HL-60/S4 treated with retinoic acid at 250 ng/mL for 4 days and 3 days (cell line): ENCODE results near the gene PXMP4.
"Not testable (repeated sequence)": the region's sequence is repeated elsewhere in the genome, so short reads cannot be mapped to it uniquely, and the experiment has no call there.

Experiments
- in situ Hi-C: fragments of 300-500 bp; cut with MboI; formaldehyde crosslinking; loops from 2 replicates; pipeline ENCODE4 v1.7.0; 2022; ENCODE audit warnings: low sequenced_read_pairs

The PXMP4 gene

GRCh38 chr20:33704197-33704924 is 15.7 kb downstream of the PXMP4 start:
- in situ Hi-C loops, result no loop called here

DNA sequence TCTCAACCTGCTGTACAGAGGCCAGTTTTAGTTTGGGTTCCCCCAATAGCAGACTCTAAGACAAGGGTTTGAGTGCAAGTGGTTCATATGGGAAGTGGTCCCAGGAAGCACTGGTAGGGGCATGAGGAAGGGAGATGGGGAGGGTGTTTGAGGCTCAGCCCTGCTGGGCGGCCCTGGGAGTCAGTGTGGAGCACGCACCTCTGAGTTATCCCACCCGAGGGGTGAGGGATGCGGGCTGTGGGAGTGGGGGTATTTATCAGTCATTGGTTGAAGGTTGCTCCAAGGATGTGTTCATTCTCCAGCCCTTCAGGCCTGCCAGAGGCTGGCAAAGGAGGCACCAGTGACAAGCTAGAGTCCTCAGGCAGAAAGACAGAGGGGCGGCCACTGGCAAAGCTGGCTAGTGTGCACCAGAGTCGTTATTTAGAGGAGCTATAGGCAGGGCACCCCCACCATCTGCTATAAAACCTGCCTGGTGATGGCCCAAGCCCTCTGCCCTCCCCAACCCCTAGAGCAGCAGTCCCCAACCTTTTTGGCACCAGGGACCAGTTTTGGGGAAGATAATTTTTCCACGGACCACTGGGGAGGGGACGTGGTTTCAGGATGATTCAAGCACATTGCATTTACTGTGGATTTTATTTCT is 16.5 kb downstream of the PXMP4 start:
- in situ Hi-C loops, result no loop called here

- in situ Hi-C loops, result no loop called here
Observed at GRCh38 chr20:33702861-33703260, 17.2 kb downstream of the PXMP4 start.

DNA sequence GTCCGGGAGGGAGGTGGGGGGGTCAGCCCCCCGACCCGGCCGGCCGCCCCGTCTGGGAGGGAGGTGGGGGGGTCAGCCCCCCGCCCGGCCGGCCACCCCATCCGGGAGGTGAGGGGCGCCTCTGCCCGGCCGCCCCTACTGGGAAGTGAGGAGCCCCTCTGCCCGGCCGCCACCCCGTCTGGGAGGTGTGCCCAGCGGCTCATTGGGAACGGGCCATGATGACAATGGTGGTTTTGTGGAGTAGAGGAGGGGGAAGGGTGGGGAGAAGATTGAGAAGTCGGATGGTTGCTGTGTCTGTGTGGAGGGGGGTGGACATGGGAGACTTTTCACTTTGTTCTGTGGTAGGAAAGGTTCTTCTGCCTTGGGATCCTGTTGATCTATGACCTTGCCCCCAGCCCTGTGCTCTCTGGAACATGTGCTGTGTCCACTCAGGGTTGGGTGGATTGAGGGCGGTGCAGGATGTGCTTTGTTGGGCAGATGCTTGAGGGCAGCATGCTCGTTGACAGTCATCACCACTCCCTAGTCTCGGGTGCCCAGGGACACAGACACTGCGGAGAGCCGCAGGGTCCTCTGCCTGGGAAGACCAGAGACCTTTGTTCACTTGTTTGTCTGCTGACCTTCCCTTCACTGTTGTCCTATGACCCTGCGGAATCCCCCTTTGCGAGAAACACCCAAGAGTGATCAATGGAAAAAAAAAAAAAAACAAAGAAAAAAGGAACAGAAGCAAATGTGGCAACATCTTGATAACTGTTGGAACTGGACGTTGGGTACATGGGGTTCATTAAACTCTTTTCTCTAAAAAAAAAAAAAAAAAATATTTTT is 18.3 kb downstream of the PXMP4 start:
- in situ Hi-C loops, result no loop called here

DNA sequence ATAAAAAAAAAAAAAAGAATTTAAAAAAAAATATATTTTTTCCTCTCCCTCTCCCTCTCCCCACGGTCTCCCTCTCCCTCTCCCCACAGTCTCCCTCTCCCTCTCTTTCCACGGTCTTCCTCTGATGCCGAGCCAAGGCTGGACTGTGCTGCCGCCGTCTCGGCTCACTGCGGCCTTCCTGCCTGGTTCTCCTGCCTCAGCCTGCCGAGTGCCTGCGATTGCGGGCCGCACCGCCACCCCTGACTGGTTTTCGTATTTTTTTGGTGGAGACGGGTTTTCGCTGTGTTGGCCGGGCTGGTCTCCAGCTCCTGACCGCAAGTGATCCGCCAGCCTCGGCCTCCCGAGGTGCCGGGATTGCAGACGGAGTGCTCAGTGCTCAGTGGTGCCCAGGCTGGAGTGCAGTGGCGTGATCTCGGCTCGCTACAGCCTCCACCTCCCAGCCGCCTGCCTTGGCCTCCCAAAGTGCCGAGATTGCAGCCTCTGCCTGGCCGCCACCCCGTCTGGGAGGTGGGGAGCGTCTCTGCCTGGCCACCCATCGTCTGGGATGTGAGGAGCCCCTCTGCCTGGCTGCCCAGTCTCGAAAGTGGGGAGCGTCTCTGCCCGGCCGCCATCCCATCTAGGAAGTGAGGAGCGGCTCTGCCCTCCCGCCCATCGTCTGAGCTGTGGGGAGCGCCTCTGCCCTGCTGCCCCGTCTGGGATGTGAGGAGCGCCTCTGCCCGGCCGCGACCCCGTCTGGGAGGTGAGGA is 19.2 kb downstream of the PXMP4 start:
- in situ Hi-C loops, result not testable (repeated sequence)

GRCh38 chr20:33698966-33699365 is 21.1 kb downstream of the PXMP4 start:
- in situ Hi-C loops, result not testable (repeated sequence)

DNA sequence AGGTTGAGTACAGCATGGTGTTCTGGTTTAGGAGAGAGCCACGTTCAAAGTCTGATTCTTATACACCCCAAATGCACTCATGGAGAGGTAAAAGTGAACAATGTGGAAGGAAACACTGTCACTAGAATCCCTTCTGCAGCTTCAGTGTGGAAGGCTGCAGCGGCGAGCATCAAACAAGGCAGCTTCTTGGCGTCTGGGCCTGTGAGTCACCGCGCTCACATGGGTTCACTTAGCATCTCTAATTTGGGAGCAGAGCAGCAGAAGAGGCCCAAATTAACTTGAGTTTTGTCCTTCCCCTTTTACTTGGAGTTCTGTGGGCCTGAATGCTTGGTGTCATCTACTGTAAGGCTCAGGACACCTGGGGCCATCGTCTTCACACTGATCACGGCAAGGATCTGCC is 23.0 kb downstream of the PXMP4 start:
- in situ Hi-C loops, result no loop called here

- in situ Hi-C loops, result no loop called here
Observed at GRCh38 chr20:33696448-33696847, 23.7 kb downstream of the PXMP4 start.

DNA sequence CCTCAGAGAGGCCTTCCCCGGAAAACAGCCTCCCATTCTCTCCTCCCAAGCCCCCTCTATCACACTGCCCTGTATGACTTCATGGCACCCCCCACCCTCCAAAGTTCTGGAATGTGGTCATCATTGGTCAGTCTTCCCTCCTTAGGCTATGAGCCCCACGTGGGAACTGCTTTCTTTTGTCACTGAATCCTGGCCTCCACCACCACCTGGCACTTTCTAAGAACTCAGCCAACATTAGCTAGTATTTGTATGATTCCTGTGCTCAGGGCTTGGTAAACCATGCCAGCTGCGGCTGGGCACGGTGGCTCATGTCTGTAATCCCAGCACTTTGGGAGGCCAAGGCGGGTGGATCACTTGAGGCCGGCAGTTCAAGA is 25.5 kb downstream of the PXMP4 start:
- in situ Hi-C loops, result no loop called here

DNA sequence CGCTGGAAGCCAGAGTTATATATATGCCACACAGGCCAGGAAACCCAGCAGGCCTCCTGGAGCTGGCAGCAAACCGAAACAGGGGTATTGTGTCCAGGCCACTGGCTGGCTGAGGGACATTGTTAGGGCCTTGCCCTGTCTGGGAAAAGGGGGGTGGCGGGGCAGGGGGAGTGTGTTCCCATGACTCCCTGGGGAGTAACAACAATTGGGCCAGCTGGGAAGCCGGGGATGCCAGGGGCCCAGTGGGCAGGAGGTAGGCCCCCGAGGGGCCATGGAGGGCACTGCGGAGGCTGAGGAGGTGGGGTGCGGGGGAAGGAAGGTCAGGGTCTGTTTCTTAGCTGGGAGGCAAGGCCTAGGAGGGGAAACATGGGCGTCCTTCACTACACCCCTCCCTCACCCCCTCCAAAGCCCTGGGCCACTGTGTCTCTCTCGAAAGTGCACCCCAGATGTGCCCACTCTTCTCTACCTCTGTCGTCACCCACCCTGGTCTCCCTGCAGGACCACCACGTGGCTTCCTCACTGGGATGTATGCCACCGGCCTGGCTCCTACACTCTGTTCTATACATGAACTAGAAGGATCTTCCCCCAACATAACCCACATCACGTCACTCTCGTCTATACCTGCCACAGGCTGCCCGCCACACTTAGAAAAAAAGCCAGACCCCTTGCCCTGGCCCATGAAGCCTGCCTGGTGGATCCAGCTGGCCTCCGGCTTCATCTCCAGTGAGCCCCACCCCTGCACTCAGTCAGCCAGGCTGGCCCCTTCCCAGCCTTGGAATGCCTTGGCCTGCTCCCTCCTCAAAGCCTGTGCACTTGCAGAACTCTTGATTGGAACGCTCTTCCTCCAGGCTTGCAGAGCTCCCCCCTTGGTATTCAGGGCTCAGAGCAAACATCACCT is 26.1 kb downstream of the PXMP4 start:
- in situ Hi-C loops, result no loop called here

GRCh38 chr20:33693289-33693688 is 26.8 kb downstream of the PXMP4 start:
- in situ Hi-C loops, result no loop called here

- in situ Hi-C loops, result no loop called here
Observed at GRCh38 chr20:33689973-33690372, 30.1 kb downstream of the PXMP4 start.

DNA sequence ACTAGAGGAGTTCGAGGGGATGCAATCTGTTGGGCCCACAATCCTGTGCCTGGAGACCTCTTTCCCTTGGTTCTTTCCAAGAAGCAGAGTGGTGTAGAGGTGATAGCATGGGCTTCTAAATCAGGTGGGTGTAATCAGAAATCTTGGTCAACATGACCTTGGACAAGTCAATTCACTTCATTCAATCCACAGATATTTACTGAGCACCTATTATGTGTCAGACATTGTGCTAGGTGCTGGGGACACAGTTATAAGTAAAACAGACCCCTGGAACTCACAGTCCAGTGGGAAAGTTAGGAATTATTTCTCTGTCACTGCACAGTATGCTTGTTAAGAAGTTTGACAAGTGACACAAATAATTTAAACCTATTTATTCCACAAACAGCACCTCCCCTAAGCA is 30.6 kb downstream of the PXMP4 start:
- in situ Hi-C loops, result no loop called here

GRCh38 chr20:33688938-33689424 is 31.1 kb downstream of the PXMP4 start:
- in situ Hi-C loops, result no loop called here

GRCh38 chr20:33687993-33688937 is 31.8 kb downstream of the PXMP4 start:
- in situ Hi-C loops, result no loop called here

- in situ Hi-C loops, result no loop called here
Observed at GRCh38 chr20:33687370-33687915, 32.7 kb downstream of the PXMP4 start.

GRCh38 chr20:33686984-33687366 is 33.1 kb downstream of the PXMP4 start:
- in situ Hi-C loops, result no loop called here

DNA sequence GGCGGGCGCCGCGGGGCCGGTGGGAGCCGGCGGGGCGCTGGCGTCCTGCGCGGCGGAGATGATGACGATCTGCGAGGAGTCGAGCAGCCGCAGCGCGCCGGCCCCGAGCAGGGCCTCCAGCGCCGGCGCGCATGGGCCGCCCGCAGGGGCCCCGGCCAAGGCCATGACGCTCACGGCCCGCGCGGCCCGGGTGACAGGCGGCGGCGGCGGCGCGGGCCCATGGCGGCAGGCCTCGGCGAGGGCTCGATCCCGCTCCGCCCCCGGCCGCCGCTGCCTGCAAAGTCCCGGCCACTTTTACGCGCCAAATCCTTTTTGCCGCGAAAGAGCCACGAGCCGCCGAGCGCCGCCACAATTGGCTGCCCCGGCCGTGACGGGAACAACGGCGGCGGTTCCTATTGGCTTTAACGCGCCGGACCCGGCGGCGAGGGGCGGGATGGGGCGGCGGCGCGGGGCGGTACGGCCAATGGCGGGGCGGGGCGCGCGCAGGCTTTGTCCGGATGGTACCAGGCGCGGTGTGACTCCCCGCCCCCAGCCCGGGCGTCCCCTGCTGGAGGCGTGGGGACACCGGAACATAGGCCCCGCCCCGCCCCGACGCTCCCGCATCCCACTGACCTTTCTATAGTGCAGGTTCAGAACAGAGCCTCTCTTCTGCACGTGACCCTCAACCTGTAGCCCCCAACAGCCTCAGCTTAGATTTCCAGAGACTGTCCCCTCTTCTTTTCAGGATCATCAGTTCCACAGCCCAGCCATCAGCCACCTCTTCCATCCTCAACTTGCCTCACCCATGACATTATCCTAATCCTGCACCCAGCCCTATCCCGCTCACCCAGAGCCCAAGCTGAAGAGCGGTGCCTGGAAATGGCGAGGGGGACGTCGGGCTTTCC is 33.8 kb downstream of the PXMP4 start, which contains the start of gene E2F1:
Gene E2F1 (minus strand): TSS at position 286 of the 884 bp plus-strand sequence. CDS start 121 bp downstream, at position 165.
- in situ Hi-C loops, result no loop called here
